ENCODE data around the gene PRDM2. TPM values are rescaled to one million over a fixed set of nuclear protein-coding genes. Genes with fewer than 3 reads are reported as not detected.
"Not testable (repeated sequence)": the region's sequence is repeated elsewhere in the genome, so short reads cannot be mapped to it uniquely, and the experiment has no call there.

Gene PRDM2
- total RNA-seq, 2 donors from 2014 or later, result 43.0 to 45.4 TPM

GRCh38 chr1:13675151-13675651 lies 24.8 kb upstream of the PRDM2 start:
- Histone ChIP-seq H3K9me3 (no peaks in the 10 kb centered on the region), H3K4me1 (ENCODE audit: control insufficient read depth in 1 of 2, low read depth in 2 of 2) (no peaks in the 10 kb centered on the region), H3K27me3 (replicated peaks; ENCODE audit: insufficient read depth) (no peaks in the 10 kb centered on the region), H3K36me3 (no peaks in the 10 kb centered on the region), H3K27ac (no peak overlapping the region), H3K4me3 (no peak overlapping the region)
- DNase-seq (ENCODE audit: low spot score) (no peak), ATAC-seq (ENCODE audit: insufficient number of reproducible peaks, low FRiP score, low read depth) (no peak)
- TF ChIP-seq CTCF (IDR thresholded peaks at IDR 0.05), result no peak

GRCh38 chr1:13677896-13678295 lies 22.1 kb upstream of the PRDM2 start:
- DNase-seq (ENCODE audit: low spot score), result no peak
- no peaks in the 10 kb centered on the region for H3K27me3 ChIP-seq (replicated peaks; ENCODE audit: insufficient read depth)
- no peak for ATAC-seq (ENCODE audit: insufficient number of reproducible peaks, low FRiP score, low read depth)
- H3K4me3 ChIP-seq, result no peak overlapping the region
- H3K9me3 ChIP-seq, result no peaks in the 10 kb centered on the region
- H3K36me3 ChIP-seq, result no peaks in the 10 kb centered on the region
- no peaks in the 10 kb centered on the region for H3K4me1 ChIP-seq (ENCODE audit: control insufficient read depth in 1 of 2, low read depth in 2 of 2)
- H3K27ac ChIP-seq, result no peak overlapping the region
- no peak for TF ChIP-seq CTCF (IDR thresholded peaks at IDR 0.05)

GRCh38 chr1:13679651-13680050 lies 20.3 kb upstream of the PRDM2 start:
- no peak for TF ChIP-seq CTCF (IDR thresholded peaks at IDR 0.05)

GRCh38 chr1:13680609-13681008 lies 19.4 kb upstream of the PRDM2 start:
- not testable (repeated sequence) for H3K4me3 ChIP-seq; H3K9me3 ChIP-seq; H3K36me3 ChIP-seq; H3K27ac ChIP-seq; H3K4me1 ChIP-seq (ENCODE audit: control insufficient read depth in 1 of 2, low read depth in 2 of 2); DNase-seq (ENCODE audit: low spot score); H3K27me3 ChIP-seq (replicated peaks; ENCODE audit: insufficient read depth); ATAC-seq (ENCODE audit: insufficient number of reproducible peaks, low FRiP score, low read depth)

More at GRCh38 chr1:13679651-13680050, 20.3 kb upstream of the PRDM2 start:
- Histone ChIP-seq H3K27me3 (replicated peaks; ENCODE audit: insufficient read depth) (no peaks in the 10 kb centered on the region), H3K27ac (no peak overlapping the region), H3K36me3 (no peaks in the 10 kb centered on the region), H3K4me1 (ENCODE audit: control insufficient read depth in 1 of 2, low read depth in 2 of 2) (no peaks in the 10 kb centered on the region), H3K4me3 (no peak overlapping the region), H3K9me3 (no peaks in the 10 kb centered on the region)
- DNase-seq (ENCODE audit: low spot score) (no peak), ATAC-seq (ENCODE audit: insufficient number of reproducible peaks, low FRiP score, low read depth) (no peak)

- Histone ChIP-seq H3K4me3 (no peak overlapping the region), H3K9me3 (no peaks in the 10 kb centered on the region), H3K4me1 (ENCODE audit: control insufficient read depth in 1 of 2, low read depth in 2 of 2) (no peaks in the 10 kb centered on the region), H3K27ac (no peak overlapping the region), H3K27me3 (replicated peaks; ENCODE audit: insufficient read depth) (no peaks in the 10 kb centered on the region), H3K36me3 (no peaks in the 10 kb centered on the region)
- no peak for ATAC-seq (ENCODE audit: insufficient number of reproducible peaks, low FRiP score, low read depth)
- DNase-seq (ENCODE audit: low spot score), result no peak
- no peak for TF ChIP-seq CTCF (IDR thresholded peaks at IDR 0.05)
These were observed 18.1 kb upstream of the PRDM2 start for GRCh38 chr1:13681921-13682320.

GRCh38 chr1:13682444-13682843 lies 17.5 kb upstream of the PRDM2 start:
- H3K36me3 ChIP-seq, result no peaks in the 10 kb centered on the region
- ATAC-seq (ENCODE audit: insufficient number of reproducible peaks, low FRiP score, low read depth) (no peak), DNase-seq (ENCODE audit: low spot score) (no peak)
- H3K27me3 ChIP-seq (replicated peaks; ENCODE audit: insufficient read depth), result no peaks in the 10 kb centered on the region
- H3K4me1 ChIP-seq (ENCODE audit: control insufficient read depth in 1 of 2, low read depth in 2 of 2), result no peaks in the 10 kb centered on the region
- no peak overlapping the region for H3K4me3 ChIP-seq
- H3K9me3 ChIP-seq, result no peaks in the 10 kb centered on the region
- no peak for TF ChIP-seq CTCF (IDR thresholded peaks at IDR 0.05)
- no peak overlapping the region for H3K27ac ChIP-seq

Measured in thoracic aorta (tissue), 2 donors.